Sigmoid colon (tissue), 4 donors: ENCODE data around the gene EIF5AL1.
"Not testable (repeated sequence)": the region's sequence is repeated elsewhere in the genome, so short reads cannot be mapped to it uniquely, and the experiment has no call there.

Experiments used
- CTCF ChIP-seq, 4 experiments: fragments of 450-650 bp in 3 of 4; fragments of 200-600 bp in 1 of 4; IDR thresholded peaks; one replicate each; pipeline ENCODE4 v1.5.1; 2016 to 2019; ENCODE audit warnings: antibody characterized with exemption in 4 of 4, mild to moderate bottlenecking in 3 of 4, moderate library complexity in 2 of 4
- EP300 ChIP-seq, 4 donors: sonication (generic); formaldehyde crosslinking; IDR thresholded peaks; one replicate each; pipeline ENCODE4 v1.6.1; 2017; ENCODE audit warnings: antibody characterized with exemption in 4 of 4
- POLR2A ChIP-seq, 2 donors: fragments of 450-650 bp; IDR thresholded peaks; one replicate each; pipeline ENCODE4 v1.6.1; 2016; ENCODE audit warnings: antibody characterized with exemption in 2 of 2, mild to moderate bottlenecking in 2 of 2, moderate library complexity in 2 of 2
- POLR2AphosphoS5 ChIP-seq, 4 donors: sonication (generic); formaldehyde crosslinking; IDR thresholded peaks; one replicate each; pipeline ENCODE4 v1.6.1; 2017; ENCODE audit warnings: antibody characterized with exemption in 4 of 4

DNA sequence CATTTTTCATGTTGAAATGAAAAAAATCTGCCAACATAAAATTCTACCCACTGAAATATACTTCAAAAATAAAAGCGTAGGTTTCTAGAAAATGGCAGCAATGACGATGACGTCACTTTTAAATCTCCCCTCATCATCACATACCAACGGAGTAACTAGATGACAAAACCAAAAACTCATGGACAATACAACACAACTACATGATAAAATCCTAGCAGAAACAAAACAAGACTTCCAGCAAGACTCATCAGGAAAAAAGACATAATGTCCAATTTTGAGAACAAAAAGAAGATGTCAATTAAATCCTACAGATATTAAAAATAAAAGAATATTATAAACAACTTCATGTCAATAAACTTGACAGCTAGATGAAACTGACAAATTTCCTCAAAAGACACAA, 15.9 kb downstream of the EIF5AL1 start:
- not testable (repeated sequence) for TF ChIP-seq POLR2A, CTCF, POLR2AphosphoS5, EP300 (IDR thresholded peaks at IDR 0.05)
